Trophoblast cell (in vitro differentiated cells and primary cell): Measurements from ENCODE around the gene ZNF862.

Source experiments
- DNase-seq, 2 donors: peaks; one replicate each; pipeline ENCODE4 v3.0.0-alpha.2; 2016
- H2AFZ ChIP-seq: 2 replicates; pipeline ENCODE4 v1.6.1; 2013; ENCODE audit warnings: low read length, moderate library complexity, mild to moderate bottlenecking; ENCODE audit not compliant: insufficient read depth, poor library complexity
- H2AK5ac ChIP-seq: 2 replicates; pipeline ENCODE4 v1.6.1; 2013; ENCODE audit warnings: mild to moderate bottlenecking, low read length
- H2BK120ac ChIP-seq: 2 replicates; pipeline ENCODE4 v1.6.1; 2013; ENCODE audit warnings: low read length, mild to moderate bottlenecking, moderate library complexity; ENCODE audit not compliant: insufficient read depth, poor library complexity
- H2BK12ac ChIP-seq: 2 replicates; pipeline ENCODE4 v1.6.1; 2013; ENCODE audit warnings: mild to moderate bottlenecking, low read length, moderate library complexity
- H2BK5ac ChIP-seq: 2 replicates; pipeline ENCODE4 v1.6.1; 2013; ENCODE audit warnings: low read length, low read depth, moderate library complexity, mild to moderate bottlenecking; ENCODE audit not compliant: poor library complexity
- H3K14ac ChIP-seq: 2 replicates; pipeline ENCODE4 v1.6.1; 2013; ENCODE audit warnings: mild to moderate bottlenecking, low read length
- H3K18ac ChIP-seq: 2 replicates; pipeline ENCODE4 v1.6.1; 2013; ENCODE audit warnings: mild to moderate bottlenecking, low read length
- H3K23ac ChIP-seq: 2 replicates; pipeline ENCODE4 v1.6.1; 2013; ENCODE audit warnings: low read length
- H3K27ac ChIP-seq: 2 replicates; pipeline ENCODE4 v1.5.1; 2013; ENCODE audit warnings: low read depth, mild to moderate bottlenecking, inconsistent platforms, low read length, moderate library complexity
- H3K27me3 ChIP-seq: 2 replicates; pipeline ENCODE4 v1.6.1; 2013; ENCODE audit warnings: inconsistent platforms, mild to moderate bottlenecking, low read length, moderate library complexity; ENCODE audit not compliant: insufficient read depth
- H3K36me3 ChIP-seq, 2 experiments: 1 replicate in 1 of 2; 2 replicates in 1 of 2; pipeline ENCODE4 v1.6.1; 2013; ENCODE audit warnings: low read length in 2 of 2, mild to moderate bottlenecking in 2 of 2, moderate library complexity in 1 of 2; ENCODE audit not compliant: insufficient read depth in 2 of 2, control insufficient read depth in 1 of 2
- H3K4ac ChIP-seq: 2 replicates; pipeline ENCODE4 v1.6.1; 2013; ENCODE audit warnings: low read depth, mild to moderate bottlenecking, low read length, moderate library complexity
- H3K4me1 ChIP-seq, 2 experiments: 1 replicate in 1 of 2; 2 replicates in 1 of 2; pipeline ENCODE4 v1.6.1; 2013; ENCODE audit warnings: low read length in 2 of 2, mild to moderate bottlenecking in 2 of 2, moderate library complexity in 1 of 2; ENCODE audit not compliant: insufficient read depth in 2 of 2, control insufficient read depth in 1 of 2
- H3K4me2 ChIP-seq: 2 replicates; pipeline ENCODE4 v1.6.1; 2013; ENCODE audit warnings: inconsistent platforms, mild to moderate bottlenecking, low read length, moderate library complexity
- H3K4me3 ChIP-seq: 2 replicates; pipeline ENCODE4 v1.5.1; 2013; ENCODE audit warnings: mild to moderate bottlenecking, low read depth, low read length, inconsistent platforms
- H3K79me1 ChIP-seq: one replicate; pipeline ENCODE4 v1.6.1; 2013; ENCODE audit warnings: low read length
- H3K79me2 ChIP-seq: 2 replicates; pipeline ENCODE4 v1.6.1; 2013; ENCODE audit warnings: low read length, mild to moderate bottlenecking; ENCODE audit not compliant: control insufficient read depth, insufficient read depth, poor library complexity
- H3K9ac ChIP-seq: 2 replicates; pipeline ENCODE4 v1.6.1; 2013; ENCODE audit warnings: mild to moderate bottlenecking, low read length
- H3K9me3 ChIP-seq: 2 replicates; pipeline ENCODE4 v1.6.1; 2013; ENCODE audit warnings: low read depth, mild to moderate bottlenecking, control low read depth, inconsistent platforms, low read length; ENCODE audit not compliant: insufficient read depth
- H4K12ac ChIP-seq: 2 replicates; pipeline ENCODE4 v1.6.1; 2013; ENCODE audit warnings: low read depth, mild to moderate bottlenecking, low read length, moderate library complexity
- H4K8ac ChIP-seq: 2 replicates; pipeline ENCODE4 v1.6.1; 2013; ENCODE audit warnings: low read depth, mild to moderate bottlenecking, low read length, moderate library complexity
- H4K91ac ChIP-seq: one replicate; pipeline ENCODE4 v1.6.1; 2013; ENCODE audit warnings: low read depth, mild to moderate bottlenecking, low read length, moderate library complexity
- WGBS: extraction: QIAGEN DNeasy Blood & Tissue Kit; methylation state at CpG from one replicate; pipeline ENCODE4 v1.1.7; 2013; ENCODE audit warnings: missing lambda C conversion rate; ENCODE audit not compliant: insufficient read length, insufficient coverage; ENCODE audit errors: extremely low coverage; 5-methylcytosine and 5-hydroxymethylcytosine counted together

Gene ZNF862

GRCh38 chr7:149853157-149853556 lies 15.0 kb downstream of the ZNF862 start:
- Histone ChIP-seq H3K23ac (no peak overlapping the region), H3K36me3 (no peaks in the 10 kb centered on the region), H2BK5ac (no peak overlapping the region), H4K12ac (no peak overlapping the region), H2AFZ (no peak overlapping the region), H3K14ac (no peak overlapping the region), H3K4ac (no peak overlapping the region), H3K27me3 (no peaks in the 10 kb centered on the region), H3K9me3 (peaks cover 1% of the 10 kb centered on the region), H3K18ac (no peak overlapping the region), H2BK120ac (no peak overlapping the region), H3K27ac (no peak overlapping the region), H2AK5ac (no peak overlapping the region), H4K8ac (no peak overlapping the region), H4K91ac (no peak overlapping the region), H3K4me2 (no peak overlapping the region), H3K79me2 (no peaks in the 10 kb centered on the region), H3K9ac (no peak overlapping the region), H3K79me1 (no peaks in the 10 kb centered on the region), H2BK12ac (no peak overlapping the region), H3K4me3 (no peak overlapping the region), H3K4me1 (peaks cover 12 to 14% of the 10 kb centered on the region in 2 experiments)
- DNase-seq, result no peak
- no CpG with 5 or more reads among the region's 9 CpGs for WGBS

GRCh38 chr7:149854611-149855360 lies 16.6 kb downstream of the ZNF862 start:
- Histone ChIP-seq H4K8ac (no peak overlapping the region), H3K4me1 (peaks cover 12 to 14% of the 10 kb centered on the region in 2 experiments), H2AK5ac (no peak overlapping the region), H3K4ac (no peak overlapping the region), H2BK12ac (no peak overlapping the region), H3K27me3 (no peaks in the 10 kb centered on the region), H3K18ac (no peak overlapping the region), H4K91ac (no peak overlapping the region), H4K12ac (no peak overlapping the region), H3K27ac (no peak overlapping the region), H3K79me2 (no peaks in the 10 kb centered on the region), H2BK5ac (no peak overlapping the region), H3K9ac (no peak overlapping the region), H3K14ac (no peak overlapping the region), H3K4me3 (no peak overlapping the region), H3K36me3 (no peaks in the 10 kb centered on the region), H3K4me2 (no peak overlapping the region), H3K79me1 (no peaks in the 10 kb centered on the region), H2AFZ (no peak overlapping the region), H2BK120ac (no peak overlapping the region), H3K9me3 (peaks cover 1% of the 10 kb centered on the region), H3K23ac (no peak overlapping the region)
- no peak for DNase-seq
- no CpG with 5 or more reads among the region's 13 CpGs for WGBS

GRCh38 chr7:149855361-149856305 lies 17.5 kb downstream of the ZNF862 start:
- H4K12ac ChIP-seq, result no peak overlapping the region
- no peaks in the 10 kb centered on the region for H3K36me3 ChIP-seq
- H4K91ac ChIP-seq, result no peak overlapping the region
- no peak overlapping the region for H2AK5ac ChIP-seq
- H3K4me2 ChIP-seq, result no peak overlapping the region
- H3K9me3 ChIP-seq, result peaks cover 1% of the 10 kb centered on the region
- H3K27ac ChIP-seq, result no peak overlapping the region
- no peak overlapping the region for H3K18ac ChIP-seq
- H3K4ac ChIP-seq, result no peak overlapping the region
- H4K8ac ChIP-seq, result no peak overlapping the region
- H3K14ac ChIP-seq, result no peak overlapping the region
- no peaks in the 10 kb centered on the region for H3K79me2 ChIP-seq
- no peak overlapping the region for H3K9ac ChIP-seq
- no peak overlapping the region for H3K4me3 ChIP-seq
- no CpG with 5 or more reads among the region's 16 CpGs for WGBS
- no peak overlapping the region for H3K23ac ChIP-seq
- no peak overlapping the region for H2AFZ ChIP-seq
- no peak overlapping the region for H2BK120ac ChIP-seq
- no peak overlapping the region for H2BK12ac ChIP-seq
- H3K79me1 ChIP-seq, result no peaks in the 10 kb centered on the region
- peaks cover 12 to 14% of the 10 kb centered on the region in 2 experiments for H3K4me1 ChIP-seq
- H2BK5ac ChIP-seq, result no peak overlapping the region
- H3K27me3 ChIP-seq, result no peaks in the 10 kb centered on the region
- DNase-seq, result no peak

- Histone ChIP-seq H3K4me2 (no peak overlapping the region), H3K79me2 (no peaks in the 10 kb centered on the region), H3K79me1 (no peaks in the 10 kb centered on the region), H3K4me3 (no peak overlapping the region), H3K14ac (no peak overlapping the region), H3K18ac (no peak overlapping the region), H2AFZ (no peak overlapping the region), H2AK5ac (no peak overlapping the region), H3K27me3 (no peaks in the 10 kb centered on the region), H3K9me3 (peaks cover 1% of the 10 kb centered on the region), H2BK12ac (no peak overlapping the region), H3K36me3 (no peaks in the 10 kb centered on the region), H2BK120ac (no peak overlapping the region), H3K9ac (no peak overlapping the region), H3K23ac (no peak overlapping the region), H4K8ac (no peak overlapping the region), H3K4ac (no peak overlapping the region), H4K12ac (no peak overlapping the region), H4K91ac (no peak overlapping the region), H3K4me1 (peaks cover 12 to 14% of the 10 kb centered on the region in 2 experiments), H3K27ac (no peak overlapping the region), H2BK5ac (no peak overlapping the region)
- no peak for DNase-seq
- no CpG with 5 or more reads among the region's 8 CpGs for WGBS
Measured at GRCh38 chr7:149856583-149856982, 18.4 kb downstream of the ZNF862 start.
